K562 (cell line): ENCODE data around the gene TMEM143. TPM values are rescaled to one million over a fixed set of nuclear protein-coding genes. Genes with fewer than 3 reads are reported as not detected.

Experiments used
- ATAC-seq: fragments of 200-7000 bp; cut with Tn5 transposase; 3 replicates; pipeline ENCODE4 v1.9.1; 2020; ENCODE audit warnings: moderate library complexity
- BruUV-seq: library from RNA; stranded (reverse); fragments of 400-500 nt; replicated peaks from 2 replicates; lab custom pipeline; 2021; lab: Mats Ljungman, UMichigan
- CTCF ChIA-PET: fragments of 300-600 bp; formaldehyde crosslinking; extraction: SDS; loops from one replicate; lab custom pipeline; 2021; ENCODE audit warnings: low intra/inter-chr PET ratio; lab: Yijun Ruan, JAX
- POLR2A ChIA-PET: fragments of 300-600, 350-650 bp; sonication (Branson Sonifier 250); formaldehyde crosslinking; extraction: SDS; loops from one replicate; lab custom pipeline; 2021; ENCODE audit warnings: antibody characterized with exemption, inconsistent platforms; lab: Yijun Ruan, JAX
- DNase-seq, 4 experiments: peaks; one replicate each; pipeline versions ENCODE4 v3.0.0 to v3.0.0-alpha.2; 2011 to 2018; ENCODE audit warnings: low spot score in 3 of 4, mixed read lengths in 3 of 4; ENCODE audit errors: extremely low read depth in 1 of 4
- FAIRE-seq: peaks from 2 replicates; lab custom pipeline; 2011; peaks lifted over from hg19 to GRCh38; lab: Jason Lieb, UNC
- H2AFZ ChIP-seq: 2 replicates; pipeline ENCODE4 v1.6.0; 2011; ENCODE audit warnings: low read depth, low read length, control low read depth, inconsistent platforms
- H3K27ac ChIP-seq: fragments of 200-600 bp; 3 replicates; pipeline ENCODE4 v1.8.0; 2011; ENCODE audit warnings: low read depth, mild to moderate bottlenecking, control low read depth, inconsistent platforms, low read length, moderate library complexity, mixed read lengths; ENCODE audit errors: extremely low read depth
- H3K27me3 ChIP-seq, 2 experiments: fragments of 300-600 bp in 1 of 2; 2 replicates in 1 of 2; 3 replicates in 1 of 2; pipeline versions ENCODE4 v1.6.0 to v1.8.0; 2011; ENCODE audit warnings: inconsistent platforms in 2 of 2, low read length in 2 of 2, mild to moderate bottlenecking in 1 of 2, mixed read lengths in 1 of 2, moderate library complexity in 1 of 2; ENCODE audit not compliant: control insufficient read depth in 2 of 2, insufficient read depth in 2 of 2
- H3K36me3 ChIP-seq: fragments of 300-600 bp; 3 replicates; pipeline ENCODE4 v1.8.0; 2011; ENCODE audit warnings: mild to moderate bottlenecking, low read length, inconsistent platforms; ENCODE audit not compliant: control insufficient read depth, insufficient read depth
- H3K4me1 ChIP-seq, 2 experiments: fragments of 200-600 bp in 1 of 2; replicated peaks in 1 of 2; 2 replicates in 1 of 2; 3 replicates in 1 of 2; pipeline versions ENCODE4 v1.5.1 to v1.8.0; 2011; ENCODE audit warnings: inconsistent platforms in 2 of 2, low read length in 2 of 2, mild to moderate bottlenecking in 1 of 2, mixed read lengths in 1 of 2, moderate library complexity in 1 of 2; ENCODE audit not compliant: control insufficient read depth in 2 of 2, insufficient read depth in 2 of 2
- H3K4me2 ChIP-seq: 2 replicates; pipeline ENCODE4 v1.6.1; 2011; ENCODE audit warnings: low read length, control low read depth, inconsistent platforms, mixed read lengths; ENCODE audit not compliant: insufficient read depth
- H3K4me3 ChIP-seq: fragments of 200-600 bp; sonication (generic), shearing (Covaris generic); 2 replicates; pipeline ENCODE4 v1.5.1; 2016; ENCODE audit warnings: control low read depth, inconsistent platforms
- H3K79me2 ChIP-seq: fragments of 200-600 bp; 3 replicates; pipeline ENCODE4 v1.8.0; 2011; ENCODE audit warnings: low read length, inconsistent platforms; ENCODE audit not compliant: control insufficient read depth, insufficient read depth
- H3K9ac ChIP-seq, 2 experiments: 2 replicates each; pipeline versions ENCODE4 v1.6.0 to v1.6.1; 2011; ENCODE audit warnings: low read depth in 2 of 2, low read length in 2 of 2, control low read depth in 1 of 2, inconsistent platforms in 1 of 2, mild to moderate bottlenecking in 1 of 2, mixed read lengths in 1 of 2; ENCODE audit not compliant: insufficient read depth in 1 of 2
- H3K9me1 ChIP-seq: one replicate; pipeline ENCODE4 v1.6.0; 2011; ENCODE audit warnings: inconsistent platforms, mild to moderate bottlenecking, low read length, moderate library complexity; ENCODE audit not compliant: control insufficient read depth, insufficient read depth
- H3K9me3 ChIP-seq: replicated peaks from 2 replicates; pipeline ENCODE4 v1.5.1; 2011; ENCODE audit warnings: low read depth, low read length, inconsistent platforms; ENCODE audit not compliant: control insufficient read depth, insufficient read depth
- H4K20me1 ChIP-seq: replicated peaks from 2 replicates; pipeline ENCODE4 v1.6.1; 2011; ENCODE audit warnings: low read length, inconsistent platforms, mixed read lengths; ENCODE audit not compliant: control insufficient read depth, insufficient read depth
- KDM4B ChIP-seq, 2 experiments: fragments of 450-650 bp in 1 of 2; sonication (generic) in 1 of 2; IDR thresholded peaks; 2 replicates each; pipeline ENCODE4 v1.6.1; 2016 to 2017; ENCODE audit warnings: borderline replicate concordance in 2 of 2, antibody characterized with exemption in 1 of 2, low read depth in 1 of 2, mild to moderate bottlenecking in 1 of 2
- MAZ ChIP-seq, 2 experiments: fragments of 450-650 bp in 1 of 2; sonication (generic) in 1 of 2; formaldehyde crosslinking; IDR thresholded peaks in 1 of 2; conservative IDR thresholded peaks in 1 of 2; 2 replicates each; pipeline versions ENCODE4 v1.4.0 to v1.5.0; 2020; ENCODE audit warnings: mild to moderate bottlenecking in 1 of 2, missing genetic modification reagents in 1 of 2
- SMARCA4 ChIP-seq: fragments of 450-650 bp; IDR thresholded peaks from 2 replicates; pipeline ENCODE4 v1.6.1; 2016
- YY1 ChIP-seq, 3 experiments: IDR thresholded peaks; 2 replicates each; pipeline ENCODE4 v1.6.1; 2011; ENCODE audit warnings: low read length in 2 of 3, mild to moderate bottlenecking in 2 of 3, moderate library complexity in 2 of 3, borderline replicate concordance in 1 of 3, control low read depth in 1 of 3, low read depth in 1 of 3; ENCODE audit not compliant: insufficient read depth in 3 of 3, insufficient replicate concordance in 2 of 3, control insufficient read depth in 1 of 3, insufficient read length in 1 of 3; ENCODE audit errors: extremely low read depth in 1 of 3
- WGBS: fragments of 100-300 bp; shearing (Covaris generic); methylation state at CpG from one replicate; pipeline ENCODE4 v1.1.6; 2016; ENCODE audit warnings: low coverage, mixed read lengths; ENCODE audit not compliant: insufficient coverage; ENCODE audit errors: missing lambda C conversion rate; 5-methylcytosine and 5-hydroxymethylcytosine counted together
- in situ Hi-C: fragments of 300-500 bp; cut with MboI; formaldehyde crosslinking; loops from 4 replicates; pipeline ENCODE4 v1.15.0; 2018; ENCODE audit warnings: inconsistent platforms, mixed read lengths
- intact Hi-C: fragments of 100-400 bp; cut with micrococcal nuclease; formaldehyde crosslinking; loops from 2 replicates; pipeline ENCODE4 v1.14.2; 2022
- polyA plus RNA-seq, 8 experiments: library from polyadenylated mRNA; depleted of rRNA in 4 of 8; stranded (reverse) in 5 of 8; unstranded in 3 of 8; fragments of >200 nt; fragmentation: Nextera tagmentation in 2 of 8; fragmentation: Illumina TruSeq in 1 of 8; extraction: Ambion mirVana in 2 of 8; extraction: Trizol in 1 of 8; gene quantifications; 2 replicates each; pipeline versions ENCODE4 v1.2.1 to v1.2.3, GENCODE V29; 2011 to 2014; ENCODE audit warnings: inconsistent platforms in 1 of 8, missing spikeins in 1 of 8
- total RNA-seq, 7 experiments: library from RNA; depleted of rRNA in 6 of 7; stranded (reverse); fragments of >200 nt in 6 of 7; fragmentation: Illumina TruSeq in 2 of 7; extraction: Trizol in 2 of 7; gene quantifications; 2 replicates each; pipeline versions ENCODE4 v1.2.1 to v1.2.3, GENCODE V29; 2011 to 2021; ENCODE audit warnings: low replicate concordance in 1 of 7
- TF ChIP-seq, protein P1 (sequence below): fragments of 200-600 bp; sonication (generic); IDR thresholded peaks from one replicate; pipeline ENCODE4 v1.6.1; 2012; ENCODE audit warnings: mild to moderate bottlenecking, low read depth, low read length, inconsistent platforms

Gene TMEM143
- total and polyA plus RNA-seq, 9 of the 15 experiments (the other 6 are each of a cell fraction or from before 2014, with no cell fraction given) = 0.66 to 8.8 (median 4.3) TPM

DNA sequence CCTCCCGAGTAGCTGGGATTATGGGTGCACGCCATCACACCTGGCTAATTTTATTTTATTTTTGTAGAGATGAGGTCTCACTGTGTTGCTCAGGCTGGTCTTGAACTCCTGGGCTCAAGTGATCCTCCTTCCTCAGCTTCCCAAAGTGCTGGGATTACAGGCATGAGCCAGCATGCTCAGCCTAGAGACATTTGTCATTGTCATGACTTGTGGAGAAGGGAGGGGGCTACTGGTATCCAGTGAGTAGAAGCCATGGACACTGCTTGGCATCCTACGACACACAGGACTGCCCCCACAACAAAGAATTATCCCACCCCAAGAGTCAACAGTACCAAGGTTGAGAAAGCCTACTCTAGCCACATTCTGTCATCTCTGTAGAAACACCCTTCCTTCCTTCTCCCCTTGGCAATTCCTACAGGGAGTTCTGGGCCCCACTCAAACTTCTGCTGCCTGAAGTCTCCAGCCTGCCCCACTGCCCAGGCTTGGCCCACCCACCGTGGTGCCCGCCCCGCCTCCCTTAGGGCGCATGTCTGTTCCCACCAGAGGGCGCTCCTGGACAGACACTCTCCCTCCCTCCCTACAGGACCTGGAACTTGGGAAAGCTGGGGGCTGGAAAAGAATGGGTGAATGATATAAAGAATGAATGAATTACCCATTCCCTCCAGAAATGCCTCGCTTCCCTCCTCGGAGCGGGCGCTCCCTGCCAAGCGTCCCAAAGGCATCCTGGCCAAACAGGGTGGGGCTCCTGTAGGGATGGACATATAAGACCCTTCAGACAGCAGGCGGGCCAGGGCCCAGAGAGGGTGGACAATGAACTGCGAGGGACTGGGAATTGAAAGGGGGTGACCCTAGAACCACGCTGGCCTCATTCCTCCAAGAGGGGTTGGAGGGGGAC is 43.8 kb downstream of the TMEM143 start:
- Histone ChIP-seq H3K4me2 (peak overlapping the region; percentile 88), H3K4me1 (peaks cover 26 to 45% of the 10 kb centered on the region in 2 experiments), H3K79me2 (peaks cover 12% of the 10 kb centered on the region), H3K9me3 (no peaks in the 10 kb centered on the region), H4K20me1 (no peaks in the 10 kb centered on the region), H2AFZ (peak overlapping the region; percentile 89), H3K9me1 (no peaks in the 10 kb centered on the region), H3K4me3 (peak overlapping the region; percentile 57), H3K27me3 (no peaks in the 10 kb centered on the region), H3K9ac (peak overlapping the region; percentile 50 to 90; a peak in 3 of 4 replicates), H3K36me3 (no peaks in the 10 kb centered on the region), H3K27ac (peak overlapping the region; percentile 99)
- peak; percentile 81 for FAIRE-seq
- 13% methylated on average over 11 of the region's 16 CpGs for WGBS
- intact Hi-C loops = loop anchor here (1.0 to 10.0 kb wide), 4 partner anchors 13 to 262 kb away; partner anchors contain the start of genes GRIN2D, KDELR1, SYNGR4 and TMEM143
- peak; percentile 71 to 87 (median 76) for DNase-seq
- in situ Hi-C loops = loop anchor here (5.0 kb wide), 1 partner anchor 267 kb away; no protein-coding TSS in a partner anchor
- peak; percentile 67 for ATAC-seq
- BruUV-seq = no TSS peak
- ChIA-PET POLR2A (interaction anchor here (2.3 kb wide), 1 partner anchor 13 kb away, joined by 10 read pairs; no protein-coding TSS in a partner anchor), CTCF (interaction anchor here (0.6 to 3.8 kb wide), 4 partner anchors 14 to 792 kb away, joined by 3 to 57 read pairs (median 3); no protein-coding TSS in a partner anchor)
- TF ChIP-seq, protein P1, sequence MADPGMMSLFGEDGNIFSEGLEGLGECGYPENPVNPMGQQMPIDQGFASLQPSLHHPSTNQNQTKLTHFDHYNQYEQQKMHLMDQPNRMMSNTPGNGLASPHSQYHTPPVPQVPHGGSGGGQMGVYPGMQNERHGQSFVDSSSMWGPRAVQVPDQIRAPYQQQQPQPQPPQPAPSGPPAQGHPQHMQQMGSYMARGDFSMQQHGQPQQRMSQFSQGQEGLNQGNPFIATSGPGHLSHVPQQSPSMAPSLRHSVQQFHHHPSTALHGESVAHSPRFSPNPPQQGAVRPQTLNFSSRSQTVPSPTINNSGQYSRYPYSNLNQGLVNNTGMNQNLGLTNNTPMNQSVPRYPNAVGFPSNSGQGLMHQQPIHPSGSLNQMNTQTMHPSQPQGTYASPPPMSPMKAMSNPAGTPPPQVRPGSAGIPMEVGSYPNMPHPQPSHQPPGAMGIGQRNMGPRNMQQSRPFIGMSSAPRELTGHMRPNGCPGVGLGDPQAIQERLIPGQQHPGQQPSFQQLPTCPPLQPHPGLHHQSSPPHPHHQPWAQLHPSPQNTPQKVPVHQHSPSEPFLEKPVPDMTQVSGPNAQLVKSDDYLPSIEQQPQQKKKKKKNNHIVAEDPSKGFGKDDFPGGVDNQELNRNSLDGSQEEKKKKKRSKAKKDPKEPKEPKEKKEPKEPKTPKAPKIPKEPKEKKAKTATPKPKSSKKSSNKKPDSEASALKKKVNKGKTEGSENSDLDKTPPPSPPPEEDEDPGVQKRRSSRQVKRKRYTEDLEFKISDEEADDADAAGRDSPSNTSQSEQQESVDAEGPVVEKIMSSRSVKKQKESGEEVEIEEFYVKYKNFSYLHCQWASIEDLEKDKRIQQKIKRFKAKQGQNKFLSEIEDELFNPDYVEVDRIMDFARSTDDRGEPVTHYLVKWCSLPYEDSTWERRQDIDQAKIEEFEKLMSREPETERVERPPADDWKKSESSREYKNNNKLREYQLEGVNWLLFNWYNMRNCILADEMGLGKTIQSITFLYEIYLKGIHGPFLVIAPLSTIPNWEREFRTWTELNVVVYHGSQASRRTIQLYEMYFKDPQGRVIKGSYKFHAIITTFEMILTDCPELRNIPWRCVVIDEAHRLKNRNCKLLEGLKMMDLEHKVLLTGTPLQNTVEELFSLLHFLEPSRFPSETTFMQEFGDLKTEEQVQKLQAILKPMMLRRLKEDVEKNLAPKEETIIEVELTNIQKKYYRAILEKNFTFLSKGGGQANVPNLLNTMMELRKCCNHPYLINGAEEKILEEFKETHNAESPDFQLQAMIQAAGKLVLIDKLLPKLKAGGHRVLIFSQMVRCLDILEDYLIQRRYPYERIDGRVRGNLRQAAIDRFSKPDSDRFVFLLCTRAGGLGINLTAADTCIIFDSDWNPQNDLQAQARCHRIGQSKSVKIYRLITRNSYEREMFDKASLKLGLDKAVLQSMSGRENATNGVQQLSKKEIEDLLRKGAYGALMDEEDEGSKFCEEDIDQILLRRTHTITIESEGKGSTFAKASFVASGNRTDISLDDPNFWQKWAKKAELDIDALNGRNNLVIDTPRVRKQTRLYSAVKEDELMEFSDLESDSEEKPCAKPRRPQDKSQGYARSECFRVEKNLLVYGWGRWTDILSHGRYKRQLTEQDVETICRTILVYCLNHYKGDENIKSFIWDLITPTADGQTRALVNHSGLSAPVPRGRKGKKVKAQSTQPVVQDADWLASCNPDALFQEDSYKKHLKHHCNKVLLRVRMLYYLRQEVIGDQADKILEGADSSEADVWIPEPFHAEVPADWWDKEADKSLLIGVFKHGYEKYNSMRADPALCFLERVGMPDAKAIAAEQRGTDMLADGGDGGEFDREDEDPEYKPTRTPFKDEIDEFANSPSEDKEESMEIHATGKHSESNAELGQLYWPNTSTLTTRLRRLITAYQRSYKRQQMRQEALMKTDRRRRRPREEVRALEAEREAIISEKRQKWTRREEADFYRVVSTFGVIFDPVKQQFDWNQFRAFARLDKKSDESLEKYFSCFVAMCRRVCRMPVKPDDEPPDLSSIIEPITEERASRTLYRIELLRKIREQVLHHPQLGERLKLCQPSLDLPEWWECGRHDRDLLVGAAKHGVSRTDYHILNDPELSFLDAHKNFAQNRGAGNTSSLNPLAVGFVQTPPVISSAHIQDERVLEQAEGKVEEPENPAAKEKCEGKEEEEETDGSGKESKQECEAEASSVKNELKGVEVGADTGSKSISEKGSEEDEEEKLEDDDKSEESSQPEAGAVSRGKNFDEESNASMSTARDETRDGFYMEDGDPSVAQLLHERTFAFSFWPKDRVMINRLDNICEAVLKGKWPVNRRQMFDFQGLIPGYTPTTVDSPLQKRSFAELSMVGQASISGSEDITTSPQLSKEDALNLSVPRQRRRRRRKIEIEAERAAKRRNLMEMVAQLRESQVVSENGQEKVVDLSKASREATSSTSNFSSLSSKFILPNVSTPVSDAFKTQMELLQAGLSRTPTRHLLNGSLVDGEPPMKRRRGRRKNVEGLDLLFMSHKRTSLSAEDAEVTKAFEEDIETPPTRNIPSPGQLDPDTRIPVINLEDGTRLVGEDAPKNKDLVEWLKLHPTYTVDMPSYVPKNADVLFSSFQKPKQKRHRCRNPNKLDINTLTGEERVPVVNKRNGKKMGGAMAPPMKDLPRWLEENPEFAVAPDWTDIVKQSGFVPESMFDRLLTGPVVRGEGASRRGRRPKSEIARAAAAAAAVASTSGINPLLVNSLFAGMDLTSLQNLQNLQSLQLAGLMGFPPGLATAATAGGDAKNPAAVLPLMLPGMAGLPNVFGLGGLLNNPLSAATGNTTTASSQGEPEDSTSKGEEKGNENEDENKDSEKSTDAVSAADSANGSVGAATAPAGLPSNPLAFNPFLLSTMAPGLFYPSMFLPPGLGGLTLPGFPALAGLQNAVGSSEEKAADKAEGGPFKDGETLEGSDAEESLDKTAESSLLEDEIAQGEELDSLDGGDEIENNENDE = no peak
- peak in 1 of 2 experiments; percentile 40; a peak in 1 of 4 replicates for TF ChIP-seq KDM4B (IDR thresholded peaks at IDR 0.05; ENCODE audit: borderline replicate concordance in 2 of 2, low read depth in 1 of 2)
- peak in 1 of 3 experiments; percentile 31 for TF ChIP-seq YY1 (IDR thresholded peaks at IDR 0.05; ENCODE audit: borderline replicate concordance in 1 of 3, control insufficient read depth in 1 of 3, extremely low read depth in 1 of 3, insufficient read depth in 3 of 3, insufficient read length in 1 of 3, insufficient replicate concordance in 2 of 3, low read depth in 1 of 3, low read length in 2 of 3)
- peak; percentile 65 to 95; a peak in 3 of 4 replicates for TF ChIP-seq MAZ (CRISPR knock-in tag; conservative IDR thresholded peaks at IDR 0.05 in 1 of 2, IDR thresholded peaks at IDR 0.05 in 1 of 2)
- TF ChIP-seq SMARCA4 = 0 out of 2 replicates have a peak, but pooled peaks have one; percentile 12
